ENCODE results near the gene CYLD.

CYLD gene

GRCh38 chr16:50741781-50742575 is at the start of gene CYLD:
CYLD (plus strand) TSS chr16:50742086; CDS start chr16:50749699, 7,613 bp downstream.
- peaks cover 40% of the 10 kb centered on the region for H3K4me1 Mint-ChIP-seq (ENCODE audit: low read depth)
- no peaks in the 10 kb centered on the region for H3K9me3 Mint-ChIP-seq
- peak within 1 kb of the TSS; percentile 99 for H3K27ac Mint-ChIP-seq
- H3K27me3 Mint-ChIP-seq (ENCODE audit: low read depth): no peaks in the 10 kb centered on the region
- H3K36me3 Mint-ChIP-seq (ENCODE audit: low read depth): peaks cover 39% of the 10 kb centered on the region
- peak within 1 kb of the TSS; percentile 87 for H3K4me3 Mint-ChIP-seq

- Mint-ChIP-seq H3K36me3 (ENCODE audit: low read depth) (peaks cover 8% of the 10 kb centered on the region), H3K4me1 (ENCODE audit: low read depth) (peaks cover 47% of the 10 kb centered on the region), H3K4me3 (peak overlapping the region; percentile 73), H3K27ac (peak overlapping the region; percentile 33), H3K9me3 (no peaks in the 10 kb centered on the region), H3K27me3 (ENCODE audit: low read depth) (peaks cover 17% of the 10 kb centered on the region)
Observed at GRCh38 chr16:50692644-50692998, 49.3 kb upstream of the CYLD start.

GRCh38 chr16:50692999-50693781 is 48.7 kb upstream of the CYLD start, which contains the start of gene NOD2:
NOD2 (plus strand) TSS chr16:50693606; CDS start chr16:50699496, 5,890 bp downstream.
- peaks cover 53% of the 10 kb centered on the region for H3K4me1 Mint-ChIP-seq (ENCODE audit: low read depth)
- peak within 1 kb of the TSS; percentile 42 for H3K27ac Mint-ChIP-seq
- no peaks in the 10 kb centered on the region for H3K9me3 Mint-ChIP-seq
- H3K36me3 Mint-ChIP-seq (ENCODE audit: low read depth): peaks cover 10% of the 10 kb centered on the region
- H3K4me3 Mint-ChIP-seq: peak within 1 kb of the TSS; percentile 81
- H3K27me3 Mint-ChIP-seq (ENCODE audit: low read depth): peaks cover 17% of the 10 kb centered on the region

GRCh38 chr16:50694206-50694605 is 47.7 kb upstream of the CYLD start:
- peaks cover 17% of the 10 kb centered on the region for H3K27me3 Mint-ChIP-seq (ENCODE audit: low read depth)
- H3K4me3 Mint-ChIP-seq: peak overlapping the region; percentile 81
- H3K27ac Mint-ChIP-seq: peak overlapping the region; percentile 42
- peaks cover 10% of the 10 kb centered on the region for H3K36me3 Mint-ChIP-seq (ENCODE audit: low read depth)
- H3K9me3 Mint-ChIP-seq: no peaks in the 10 kb centered on the region
- peaks cover 51% of the 10 kb centered on the region for H3K4me1 Mint-ChIP-seq (ENCODE audit: low read depth)

- Mint-ChIP-seq H3K4me3 (peak overlapping the region; percentile 14), H3K9me3 (no peaks in the 10 kb centered on the region), H3K27me3 (ENCODE audit: low read depth) (peaks cover 17% of the 10 kb centered on the region), H3K4me1 (ENCODE audit: low read depth) (peaks cover 55% of the 10 kb centered on the region), H3K27ac (peak overlapping the region; percentile 54), H3K36me3 (ENCODE audit: low read depth) (peaks cover 15% of the 10 kb centered on the region)
Observed at GRCh38 chr16:50695017-50696000, 46.6 kb upstream of the CYLD start.

GRCh38 chr16:50696126-50696525 is 45.8 kb upstream of the CYLD start:
- H3K4me3 Mint-ChIP-seq: peak overlapping the region; percentile 22

GRCh38 chr16:50696575-50697420 is 45.1 kb upstream of the CYLD start:
- peaks cover 12% of the 10 kb centered on the region for H3K27me3 Mint-ChIP-seq (ENCODE audit: low read depth)
- H3K9me3 Mint-ChIP-seq: peaks cover 7% of the 10 kb centered on the region
- peak overlapping the region; percentile 22 for H3K4me3 Mint-ChIP-seq
- peak overlapping the region; percentile 66 for H3K27ac Mint-ChIP-seq
- peaks cover 23% of the 10 kb centered on the region for H3K36me3 Mint-ChIP-seq (ENCODE audit: low read depth)
- peaks cover 56% of the 10 kb centered on the region for H3K4me1 Mint-ChIP-seq (ENCODE audit: low read depth)

More at GRCh38 chr16:50696126-50696525, 45.8 kb upstream of the CYLD start:
- H3K27me3 Mint-ChIP-seq (ENCODE audit: low read depth): peaks cover 14% of the 10 kb centered on the region
- peak overlapping the region; percentile 66 for H3K27ac Mint-ChIP-seq
- H3K9me3 Mint-ChIP-seq: peaks cover under 1% of the 10 kb centered on the region
- H3K4me1 Mint-ChIP-seq (ENCODE audit: low read depth): peaks cover 55% of the 10 kb centered on the region
- peaks cover 18% of the 10 kb centered on the region for H3K36me3 Mint-ChIP-seq (ENCODE audit: low read depth)

GRCh38 chr16:50697421-50697715 is 44.5 kb upstream of the CYLD start:
- Mint-ChIP-seq H3K4me1 (ENCODE audit: low read depth) (peaks cover 54% of the 10 kb centered on the region), H3K27ac (peak overlapping the region; percentile 79), H3K4me3 (peak overlapping the region; percentile 74), H3K9me3 (peaks cover 7% of the 10 kb centered on the region), H3K27me3 (ENCODE audit: low read depth) (peaks cover 10% of the 10 kb centered on the region), H3K36me3 (ENCODE audit: low read depth) (peaks cover 23% of the 10 kb centered on the region)

GRCh38 chr16:50697881-50698767 is 43.8 kb upstream of the CYLD start:
- peaks cover 47% of the 10 kb centered on the region for H3K4me1 Mint-ChIP-seq (ENCODE audit: low read depth)
- H3K4me3 Mint-ChIP-seq: peak overlapping the region; percentile 74

GRCh38 chr16:50699326-50700159 is 42.3 kb upstream of the CYLD start:
- peak overlapping the region; percentile 33 for H3K27ac Mint-ChIP-seq
- peaks cover 16% of the 10 kb centered on the region for H3K9me3 Mint-ChIP-seq
- peaks cover 37% of the 10 kb centered on the region for H3K36me3 Mint-ChIP-seq (ENCODE audit: low read depth)
- H3K4me3 Mint-ChIP-seq: peak overlapping the region; percentile 18
- peaks cover 2% of the 10 kb centered on the region for H3K27me3 Mint-ChIP-seq (ENCODE audit: low read depth)
- H3K4me1 Mint-ChIP-seq (ENCODE audit: low read depth): peaks cover 39% of the 10 kb centered on the region

More at GRCh38 chr16:50697881-50698767, 43.8 kb upstream of the CYLD start:
- peaks cover 7% of the 10 kb centered on the region for H3K9me3 Mint-ChIP-seq
- peak overlapping the region; percentile 79 for H3K27ac Mint-ChIP-seq
- H3K27me3 Mint-ChIP-seq (ENCODE audit: low read depth): peaks cover 4% of the 10 kb centered on the region
- peaks cover 28% of the 10 kb centered on the region for H3K36me3 Mint-ChIP-seq (ENCODE audit: low read depth)

- Mint-ChIP-seq H3K27ac (no peak overlapping the region), H3K27me3 (ENCODE audit: low read depth) (no peaks in the 10 kb centered on the region), H3K9me3 (peaks cover 34% of the 10 kb centered on the region), H3K36me3 (ENCODE audit: low read depth) (peaks cover 51% of the 10 kb centered on the region), H3K4me3 (no peak overlapping the region), H3K4me1 (ENCODE audit: low read depth) (peaks cover 24% of the 10 kb centered on the region)
Observed at GRCh38 chr16:50702725-50703124, 39.2 kb upstream of the CYLD start.

- no peak overlapping the region for H3K27ac Mint-ChIP-seq
- peaks cover 27% of the 10 kb centered on the region for H3K4me1 Mint-ChIP-seq (ENCODE audit: low read depth)
- peaks cover 58% of the 10 kb centered on the region for H3K36me3 Mint-ChIP-seq (ENCODE audit: low read depth)
- H3K27me3 Mint-ChIP-seq (ENCODE audit: low read depth): no peaks in the 10 kb centered on the region
- peaks cover 34% of the 10 kb centered on the region for H3K9me3 Mint-ChIP-seq
- H3K4me3 Mint-ChIP-seq: no peak overlapping the region
Observed at GRCh38 chr16:50704245-50704644, 37.6 kb upstream of the CYLD start.

Measured in T-helper 1 cell treated with Interleukin-12 subunit alpha and Interleukin-12 subunit beta and Interleukin-4 antibody, amounts not matched to agents 30 μg/mL and 1 μg/mL, for 36 hours (primary cell).